Measurements from ENCODE around the gene PIGL.
"Not testable (repeated sequence)": the region's sequence is repeated elsewhere in the genome, so short reads cannot be mapped to it uniquely, and the experiment has no call there.

DNA sequence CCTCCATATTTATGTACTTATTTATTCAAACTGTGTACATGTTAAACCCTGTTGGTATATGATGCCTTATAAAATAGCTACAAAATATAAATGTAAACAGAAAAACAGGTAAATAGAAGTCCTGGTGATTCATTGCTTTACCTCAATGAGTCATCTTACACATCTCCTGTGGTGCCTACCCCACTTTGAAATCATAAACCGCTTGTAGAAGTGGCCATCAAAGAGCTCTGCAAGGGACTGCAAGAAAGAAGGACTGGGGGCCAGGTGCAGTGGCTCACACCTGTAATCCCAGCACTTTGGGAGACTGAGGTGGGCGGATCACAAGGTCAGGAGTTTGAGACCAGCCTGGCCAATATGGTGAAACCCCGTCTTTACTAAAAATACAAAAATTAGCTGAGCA lies 79.1 kb downstream of the PIGL start:
- TF ChIP-seq, protein P1, sequence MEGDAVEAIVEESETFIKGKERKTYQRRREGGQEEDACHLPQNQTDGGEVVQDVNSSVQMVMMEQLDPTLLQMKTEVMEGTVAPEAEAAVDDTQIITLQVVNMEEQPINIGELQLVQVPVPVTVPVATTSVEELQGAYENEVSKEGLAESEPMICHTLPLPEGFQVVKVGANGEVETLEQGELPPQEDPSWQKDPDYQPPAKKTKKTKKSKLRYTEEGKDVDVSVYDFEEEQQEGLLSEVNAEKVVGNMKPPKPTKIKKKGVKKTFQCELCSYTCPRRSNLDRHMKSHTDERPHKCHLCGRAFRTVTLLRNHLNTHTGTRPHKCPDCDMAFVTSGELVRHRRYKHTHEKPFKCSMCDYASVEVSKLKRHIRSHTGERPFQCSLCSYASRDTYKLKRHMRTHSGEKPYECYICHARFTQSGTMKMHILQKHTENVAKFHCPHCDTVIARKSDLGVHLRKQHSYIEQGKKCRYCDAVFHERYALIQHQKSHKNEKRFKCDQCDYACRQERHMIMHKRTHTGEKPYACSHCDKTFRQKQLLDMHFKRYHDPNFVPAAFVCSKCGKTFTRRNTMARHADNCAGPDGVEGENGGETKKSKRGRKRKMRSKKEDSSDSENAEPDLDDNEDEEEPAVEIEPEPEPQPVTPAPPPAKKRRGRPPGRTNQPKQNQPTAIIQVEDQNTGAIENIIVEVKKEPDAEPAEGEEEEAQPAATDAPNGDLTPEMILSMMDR (IDR thresholded peaks at IDR 0.05) = not testable (repeated sequence)
- TF ChIP-seq ZFX (IDR thresholded peaks at IDR 0.05; ENCODE audit: borderline replicate concordance) = not testable (repeated sequence)
